ENCODE measurements around the gene ALOX15B.

GRCh38 chr17:8031261-8031661, 7.6 kb upstream of the ALOX15B start:
- TF ChIP-seq CTCF (IDR thresholded peaks at IDR 0.05; ENCODE audit: borderline replicate concordance, extremely low read depth, low read length, poor library complexity, severe bottlenecking), result no peak
- TF ChIP-seq EZH2 (IDR thresholded peaks at IDR 0.05; ENCODE audit: borderline replicate concordance, low read depth, low read length, severe bottlenecking), result no peak

Measured in DND-41 (cell line).